ENCODE results near the gene HEMK1.

The HEMK1 gene

GRCh38 chr3:50600141-50600753 is 30.9 kb downstream of the HEMK1 start:
- DNase-seq (ENCODE audit: low spot score): no peak

DNA sequence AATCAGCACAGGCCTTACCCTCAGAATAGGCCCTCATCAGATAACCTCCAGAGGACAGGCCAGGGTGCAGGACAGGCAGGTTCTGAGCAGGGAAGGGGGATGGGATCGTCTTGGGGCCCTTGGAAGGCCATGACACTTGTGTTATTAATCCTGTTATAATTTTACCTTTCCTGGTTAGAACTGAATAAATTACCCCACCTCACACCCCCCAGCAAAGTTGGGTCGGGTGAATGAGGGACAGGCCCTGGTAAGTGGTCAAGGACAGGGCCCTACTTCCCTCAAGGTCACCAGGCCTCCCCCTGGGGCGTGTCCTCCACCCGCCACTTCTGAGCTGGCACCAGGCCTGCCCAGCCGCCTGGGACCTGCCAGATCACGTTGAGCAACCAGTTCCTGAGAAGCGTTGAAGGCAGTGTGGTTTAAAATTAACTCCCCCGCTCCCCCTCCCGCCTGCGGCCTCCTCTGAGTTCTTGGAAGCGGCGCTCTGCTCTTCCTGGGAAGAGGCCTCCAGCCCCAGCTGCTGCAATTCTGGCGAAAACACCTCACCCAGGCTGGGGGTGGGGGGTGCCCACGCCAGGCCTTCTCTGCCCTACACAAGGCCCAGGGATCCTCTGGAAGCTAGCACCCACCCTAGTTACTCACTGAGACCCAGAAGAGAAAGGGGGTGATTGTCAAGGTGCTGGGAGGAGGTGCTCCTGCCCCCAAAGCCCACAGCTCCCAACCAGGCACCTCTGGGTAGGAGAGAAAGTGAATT is 31.7 kb downstream of the HEMK1 start:
- no peak for DNase-seq (ENCODE audit: low spot score)

DNA sequence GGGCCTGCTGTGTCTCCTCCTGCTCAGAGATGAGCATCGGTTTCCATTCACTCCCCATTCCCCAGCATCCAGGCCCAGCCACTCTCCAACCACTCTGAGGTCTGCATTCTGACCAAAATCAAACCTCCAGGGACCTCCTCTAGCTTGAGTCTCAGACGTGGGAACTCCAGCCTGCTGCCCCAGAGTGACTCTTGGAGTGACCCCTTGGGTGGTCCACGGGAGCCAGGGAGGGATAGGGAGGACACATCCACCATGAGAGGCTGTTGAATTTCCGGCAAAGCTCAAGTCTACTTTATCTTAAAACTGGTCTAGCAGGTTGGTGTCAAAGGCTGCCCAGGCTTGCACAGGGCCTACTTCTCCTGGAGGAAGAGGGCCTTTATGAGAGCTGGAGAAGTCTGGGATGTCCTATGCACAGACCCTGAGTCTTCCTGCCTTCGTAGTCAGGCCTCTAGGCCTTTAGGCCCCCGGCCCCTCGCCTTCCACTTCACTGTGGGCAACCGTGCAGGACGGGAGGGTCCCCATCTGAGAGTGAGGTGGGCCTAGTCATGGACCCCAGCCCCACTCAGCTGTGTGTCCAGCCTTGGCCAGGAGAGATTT is 33.4 kb downstream of the HEMK1 start:
- DNase-seq (ENCODE audit: low spot score): no peak

DNA sequence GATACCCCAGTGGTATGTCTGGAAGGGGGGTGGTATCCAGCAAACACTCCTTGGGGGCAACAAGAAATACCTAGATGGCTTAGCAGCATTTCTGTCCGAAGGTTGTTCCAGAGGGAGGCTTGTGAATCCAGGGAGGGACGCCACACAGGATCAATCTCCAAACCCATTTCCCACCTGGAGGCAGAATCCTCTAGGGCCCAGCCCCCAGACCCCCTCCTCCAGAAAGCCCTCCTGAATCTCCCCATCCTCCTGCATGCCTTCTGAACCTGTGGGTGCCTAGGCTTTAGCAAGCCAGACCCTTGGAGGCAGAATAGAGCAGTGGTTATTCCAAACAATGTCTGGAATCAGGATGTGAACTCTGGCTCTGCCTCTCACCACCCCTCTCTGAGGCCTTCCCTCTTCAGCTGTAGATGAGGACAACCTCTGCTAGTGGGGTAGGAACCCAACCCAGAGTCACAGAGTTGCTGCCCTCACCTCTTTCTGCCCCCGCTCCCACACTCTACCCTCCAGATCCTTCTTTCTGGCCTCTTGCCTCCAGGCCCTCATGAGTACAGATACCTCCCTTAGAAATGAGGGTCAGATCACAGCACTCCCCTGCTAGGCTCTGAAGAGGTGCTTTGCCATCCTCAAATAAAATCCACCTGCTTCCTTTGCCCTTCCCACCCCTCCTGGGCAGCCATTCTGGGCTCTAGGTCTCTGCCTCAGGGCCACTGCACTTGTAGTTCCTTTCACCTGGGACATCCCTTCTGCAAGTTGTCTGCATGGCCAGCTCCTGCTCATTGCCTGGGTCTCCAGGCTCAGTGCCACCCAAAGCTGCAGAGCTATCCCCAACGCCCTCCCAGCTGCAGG is 34.2 kb downstream of the HEMK1 start:
- no peak for DNase-seq (ENCODE audit: low spot score)

- DNase-seq (ENCODE audit: low spot score): no peak
Measured at GRCh38 chr3:50604110-50604621, 34.8 kb downstream of the HEMK1 start.

GRCh38 chr3:50604628-50605588 is 35.6 kb downstream of the HEMK1 start:
- DNase-seq (ENCODE audit: low spot score): peak; percentile 20

DNA sequence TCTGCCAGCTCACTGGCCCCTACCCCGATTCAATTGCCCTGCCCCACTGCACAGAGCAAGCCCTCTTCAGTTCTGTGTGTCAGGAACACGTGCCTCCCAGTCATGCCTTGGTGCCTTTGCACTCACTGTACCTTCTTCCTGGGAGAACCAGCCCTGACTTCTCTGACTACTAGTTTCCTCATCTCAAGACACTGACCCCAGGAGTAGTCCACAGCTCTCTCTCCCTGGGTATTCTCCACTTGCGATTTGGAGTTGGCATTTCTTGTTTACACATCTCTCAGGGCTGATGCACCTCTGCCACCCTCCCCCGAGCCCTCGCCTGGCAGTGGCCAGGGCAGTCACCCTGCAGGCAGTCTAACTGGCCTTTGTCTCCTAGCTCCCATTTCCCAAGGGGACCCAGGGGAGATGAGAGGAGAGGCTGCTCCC is 36.6 kb downstream of the HEMK1 start:
- no peak for DNase-seq (ENCODE audit: low spot score)

GRCh38 chr3:50606596-50606995 is 37.3 kb downstream of the HEMK1 start:
- DNase-seq (ENCODE audit: low spot score): no peak

- no peak for DNase-seq (ENCODE audit: low spot score)
Measured at GRCh38 chr3:50607271-50608091, 38.2 kb downstream of the HEMK1 start.

GRCh38 chr3:50608278-50608677 is 39.0 kb downstream of the HEMK1 start:
- no peak for DNase-seq (ENCODE audit: low spot score)

- no peak for DNase-seq (ENCODE audit: low spot score)
Measured at GRCh38 chr3:50609071-50609762, 39.9 kb downstream of the HEMK1 start.

DNA sequence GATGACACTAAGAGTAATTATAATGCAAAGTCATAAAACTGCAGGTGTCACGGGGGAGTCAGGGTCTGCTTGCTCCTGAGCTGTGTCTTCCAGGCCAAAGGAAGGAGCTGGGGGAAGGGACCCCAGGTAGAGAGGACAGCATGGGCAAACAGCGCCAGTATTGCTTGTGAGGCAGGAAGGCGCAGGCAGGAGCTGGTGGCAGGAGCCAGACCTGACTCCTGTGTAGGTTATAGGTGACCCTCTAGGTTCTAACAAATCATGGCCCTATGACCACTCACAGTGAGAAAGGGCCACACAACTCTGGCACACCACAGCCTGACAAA is 40.4 kb downstream of the HEMK1 start:
- DNase-seq (ENCODE audit: low spot score): no peak

DNA sequence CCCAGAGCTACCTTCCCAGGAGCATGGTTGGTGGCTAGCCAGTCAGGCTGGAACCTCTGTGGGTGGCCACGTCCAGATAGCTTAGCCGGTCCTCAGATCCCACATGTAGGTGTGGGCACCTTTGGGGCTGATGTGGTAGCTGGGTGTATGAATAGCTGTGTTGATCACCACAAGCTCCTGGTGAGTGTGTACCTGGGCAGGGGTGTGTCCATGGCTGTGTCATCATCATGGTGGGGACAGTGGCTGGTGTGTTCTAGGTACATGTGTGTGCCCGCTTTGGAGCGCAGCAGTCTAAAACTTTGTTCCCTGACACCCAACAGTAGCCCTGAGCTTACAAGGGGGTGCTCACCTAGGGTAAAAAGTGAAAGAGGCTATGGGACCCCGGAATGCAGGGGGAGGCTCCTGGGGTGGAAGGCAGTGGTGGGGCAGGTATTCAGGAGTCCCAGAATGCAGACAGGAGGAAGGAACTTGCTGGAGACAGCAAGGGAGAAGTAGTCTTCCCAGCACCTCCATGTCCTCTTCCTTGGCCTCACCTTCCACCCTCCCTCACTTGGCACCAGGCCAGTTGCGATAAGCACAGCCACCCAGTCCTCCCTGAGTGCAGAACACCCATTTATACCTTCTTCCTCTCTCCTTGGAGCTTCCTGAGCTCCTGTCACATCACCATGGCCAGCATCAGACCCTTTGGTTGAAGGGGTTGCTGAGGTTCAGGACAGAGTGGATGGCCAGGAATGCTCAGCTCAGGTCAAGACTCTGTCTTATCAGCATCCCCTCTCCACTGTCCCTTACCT is 41.1 kb downstream of the HEMK1 start:
- no peak for DNase-seq (ENCODE audit: low spot score)

DNA sequence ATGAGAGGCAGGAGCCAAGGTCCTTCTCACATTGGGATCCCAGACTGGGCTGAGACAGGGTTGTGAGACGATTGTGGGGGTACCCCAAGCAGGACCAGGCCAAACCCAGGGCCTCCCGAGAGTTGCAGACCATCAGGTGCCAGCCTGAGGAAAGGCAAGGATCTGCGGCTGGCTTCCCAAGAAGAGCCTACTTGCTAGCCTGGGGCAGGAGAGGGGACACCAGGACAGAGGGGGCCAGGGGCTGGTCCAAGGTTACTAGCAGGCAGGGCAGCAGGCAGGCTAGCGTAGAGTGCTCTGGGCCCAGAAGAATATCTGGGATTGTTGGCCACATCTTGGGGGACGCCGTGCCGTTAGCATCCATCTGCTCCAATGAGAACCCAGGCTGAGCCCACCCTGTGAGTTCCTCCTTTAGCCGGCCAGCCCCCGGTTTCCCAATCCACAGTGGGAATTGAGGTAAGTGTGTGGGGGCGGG is 41.7 kb downstream of the HEMK1 start:
- no peak for DNase-seq (ENCODE audit: low spot score)

DNA sequence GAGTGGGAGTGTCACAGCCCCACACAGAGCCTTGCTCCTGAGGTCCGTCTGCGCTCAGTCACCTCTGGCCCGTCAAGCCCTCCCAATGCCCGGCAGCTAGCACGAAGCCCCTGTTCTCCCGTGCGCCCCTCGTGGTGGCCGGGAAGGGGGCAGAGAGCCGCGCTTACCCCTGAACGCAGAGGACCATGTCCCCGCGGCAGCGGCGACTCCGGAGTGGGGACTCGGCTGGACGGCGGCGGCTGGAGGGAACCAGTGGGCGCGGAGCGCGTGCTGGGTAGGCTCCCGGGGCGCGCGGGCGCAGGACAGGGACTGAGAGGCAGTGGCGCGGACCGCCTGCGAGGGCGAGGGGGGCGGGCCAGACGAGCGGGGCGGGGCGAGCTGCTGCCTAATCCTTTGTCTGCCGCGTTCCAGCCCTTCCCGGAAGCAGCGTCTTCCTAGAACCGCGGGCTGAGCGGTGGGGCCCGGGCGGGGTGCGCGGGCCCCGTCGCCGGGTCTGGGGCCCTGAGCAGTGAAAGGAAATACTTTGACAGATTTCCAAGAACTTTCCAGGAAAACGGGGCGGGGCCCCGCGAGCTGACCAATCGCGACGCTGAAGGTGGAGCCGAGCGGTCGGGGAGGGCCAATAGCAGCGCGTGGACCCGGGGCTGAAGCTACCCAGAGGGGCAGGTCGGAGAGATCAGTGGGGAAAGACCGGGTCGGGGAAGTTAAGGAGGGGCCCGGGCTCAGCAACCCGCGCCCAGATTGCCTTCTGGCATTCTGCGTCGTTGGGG is 42.3 kb downstream of the HEMK1 start, which contains the start of gene CISH:
Gene CISH, minus strand, starts transcription at position 311 of the 770 bp plus-strand sequence. Its CDS starts 124 bp downstream, at position 187.
- DNase-seq (ENCODE audit: low spot score): peak; percentile 68

- DNase-seq (ENCODE audit: low spot score): no peak
Measured at GRCh38 chr3:50612234-50612882, 43.0 kb downstream of the HEMK1 start.

All from NAMALWA (cell line).